ENCODE data around the gene GRIPAP1.

DNA sequence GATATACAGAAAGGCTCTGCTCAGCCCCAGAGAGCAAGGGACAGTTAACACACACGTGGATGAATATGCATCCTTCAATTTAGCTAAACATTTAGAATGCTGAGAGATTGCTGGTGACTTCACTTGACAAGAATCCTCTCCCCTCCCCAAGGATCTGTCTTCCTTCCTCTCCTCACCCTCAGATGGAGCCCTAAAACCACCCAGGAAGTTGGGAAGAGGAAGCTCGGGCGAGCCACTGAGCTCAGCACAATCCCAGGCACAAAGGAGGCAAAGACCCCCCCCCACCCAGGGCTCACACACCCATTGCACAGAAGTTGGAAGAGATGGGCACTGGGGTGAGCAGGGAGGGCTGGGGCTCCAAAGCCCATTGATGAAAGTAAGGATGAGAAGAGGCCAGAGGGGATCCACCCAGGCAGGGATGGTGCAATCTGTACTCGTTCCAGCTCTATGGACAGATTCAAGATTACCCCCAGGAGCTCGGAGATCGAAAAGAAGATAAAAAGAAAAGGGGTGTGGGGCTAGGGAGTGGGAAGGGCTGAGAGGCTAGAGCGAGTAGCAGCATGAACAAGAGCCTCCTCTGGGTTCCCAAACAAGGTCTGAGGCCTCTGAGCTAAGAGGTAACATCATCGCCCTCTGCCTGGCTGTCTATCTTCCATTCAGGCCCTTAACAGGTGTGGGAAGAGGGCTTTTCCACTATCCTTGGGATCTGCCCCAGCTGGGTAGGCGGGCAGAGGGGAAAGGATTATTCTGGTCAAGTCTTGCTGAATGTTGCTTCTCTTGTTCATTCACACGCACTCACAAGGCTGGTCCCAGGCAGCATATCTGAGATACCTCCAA lies 39.9 kb upstream of the GRIPAP1 start:
- TF ChIP-seq FOXM1 (IDR thresholded peaks at IDR 0.05; ENCODE audit: borderline replicate concordance), result no peak
- TF ChIP-seq ZNF384 (IDR thresholded peaks at IDR 0.05), result no peak
- no peak for TF ChIP-seq TARDBP (IDR thresholded peaks at IDR 0.05)
- TF ChIP-seq SUZ12 (IDR thresholded peaks at IDR 0.05), result no peak
- no peak for TF ChIP-seq SP1 (IDR thresholded peaks at IDR 0.05)
- TF ChIP-seq ARNT (IDR thresholded peaks at IDR 0.05), result no peak
- no peak for TF ChIP-seq ELF4 (IDR thresholded peaks at IDR 0.05)
- TF ChIP-seq FOXA1 (IDR thresholded peaks at IDR 0.05), result no peak
- TF ChIP-seq LEF1 (IDR thresholded peaks at IDR 0.05; ENCODE audit: borderline replicate concordance), result no peak
- no peak for TF ChIP-seq NFRKB (IDR thresholded peaks at IDR 0.05)
- no peak for TF ChIP-seq HDGF (IDR thresholded peaks at IDR 0.05; ENCODE audit: borderline replicate concordance)
- TF ChIP-seq BHLHE40 (IDR thresholded peaks at IDR 0.05; ENCODE audit: borderline replicate concordance), result no peak

All from HEK293T (cell line).